Muscle layer of duodenum (tissue), 2 donors: ENCODE data around the gene CST2.
"Not testable (repeated sequence)": the region's sequence is repeated elsewhere in the genome, so short reads cannot be mapped to it uniquely, and the experiment has no call there.

Experiments
- H3K27ac ChIP-seq: one replicate; pipeline ENCODE4 v1.7.0; 2013; ENCODE audit warnings: mild to moderate bottlenecking, low read length
- H3K27me3 ChIP-seq: one replicate; pipeline ENCODE4 v1.7.0; 2013; ENCODE audit warnings: low read depth, mild to moderate bottlenecking, control low read depth, low read length
- H3K36me3 ChIP-seq, 2 donors: one replicate each; pipeline ENCODE4 v1.7.0; 2013; ENCODE audit warnings: low read length in 2 of 2, control low read depth in 1 of 2, mild to moderate bottlenecking in 1 of 2; ENCODE audit not compliant: insufficient read depth in 2 of 2, control insufficient read depth in 1 of 2
- H3K4me1 ChIP-seq, 2 donors: one replicate each; pipeline ENCODE4 v1.7.0; 2013; ENCODE audit warnings: low read length in 2 of 2, mild to moderate bottlenecking in 2 of 2, control low read depth in 1 of 2, moderate library complexity in 1 of 2; ENCODE audit not compliant: insufficient read depth in 2 of 2, control insufficient read depth in 1 of 2
- H3K4me3 ChIP-seq, 2 donors: one replicate each; pipeline ENCODE4 v1.7.0; 2013; ENCODE audit warnings: low read length in 2 of 2, low read depth in 1 of 2, mild to moderate bottlenecking in 1 of 2
- H3K9me3 ChIP-seq, 2 donors: one replicate each; pipeline ENCODE4 v1.7.0; 2013; ENCODE audit warnings: low read length in 2 of 2, control low read depth in 1 of 2, mild to moderate bottlenecking in 1 of 2; ENCODE audit not compliant: control insufficient read depth in 1 of 2
- donor health status: healthy.

CST2 gene

DNA sequence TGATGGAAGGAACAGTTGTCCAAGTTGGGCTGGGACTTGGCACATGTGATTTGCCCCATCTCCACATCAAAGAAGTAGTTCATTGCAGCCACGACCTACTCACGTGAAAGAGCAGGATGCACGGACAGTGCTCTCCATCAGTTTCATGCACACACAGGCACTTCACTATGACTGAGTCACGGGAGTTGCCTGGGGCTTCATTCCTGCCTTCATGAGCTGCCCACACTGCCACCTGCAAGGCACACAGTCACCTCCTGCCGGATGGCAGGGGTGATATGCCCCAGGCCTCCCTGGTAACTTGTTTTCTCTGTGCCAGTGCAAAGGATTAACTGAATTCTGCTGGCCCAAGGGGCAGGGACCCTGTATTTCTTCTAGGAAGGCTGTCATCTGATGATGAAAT is 30.2 kb upstream of the CST2 start:
- Histone ChIP-seq H3K4me3 (no peak overlapping the region), H3K9me3 (no peaks in the 10 kb centered on the region), H3K27me3 (no peaks in the 10 kb centered on the region), H3K27ac (no peak overlapping the region), H3K36me3 (no peaks in the 10 kb centered on the region), H3K4me1 (peaks cover 0 to 18% of the 10 kb centered on the region in 2 donors)

GRCh38 chr20:23856226-23856625 is 29.7 kb upstream of the CST2 start:
- H3K4me1 ChIP-seq: peaks cover 0 to 21% of the 10 kb centered on the region in 2 donors
- no peak overlapping the region for H3K4me3 ChIP-seq
- no peaks in the 10 kb centered on the region for H3K9me3 ChIP-seq
- no peaks in the 10 kb centered on the region for H3K27me3 ChIP-seq
- H3K27ac ChIP-seq: no peak overlapping the region
- H3K36me3 ChIP-seq: no peaks in the 10 kb centered on the region

DNA sequence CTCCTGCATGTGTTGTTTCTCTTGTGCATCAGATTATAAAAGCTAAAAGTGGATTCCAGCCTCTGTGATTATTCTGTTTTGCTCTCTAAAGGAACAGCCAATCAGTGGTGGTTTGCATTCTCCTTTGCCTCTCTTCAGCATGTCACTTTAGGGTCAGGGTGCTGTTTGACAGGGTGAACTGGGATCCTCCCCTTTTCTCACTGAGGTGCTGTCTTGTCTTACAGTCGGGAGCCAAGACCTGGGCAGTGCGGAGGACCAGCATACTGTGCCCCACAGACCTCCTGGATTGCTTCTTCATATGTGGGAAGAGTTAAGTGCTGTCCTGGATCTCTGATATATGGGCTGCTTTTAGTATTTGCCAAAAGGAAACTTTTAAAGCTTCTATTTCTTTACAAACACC is 15.2 kb upstream of the CST2 start:
- H3K36me3 ChIP-seq: no peaks in the 10 kb centered on the region
- H3K4me3 ChIP-seq: no peak overlapping the region
- H3K27me3 ChIP-seq: no peaks in the 10 kb centered on the region
- H3K9me3 ChIP-seq: no peaks in the 10 kb centered on the region
- H3K4me1 ChIP-seq: no peaks in the 10 kb centered on the region
- no peak overlapping the region for H3K27ac ChIP-seq

- H3K36me3 ChIP-seq: no peaks in the 10 kb centered on the region
- no peaks in the 10 kb centered on the region for H3K4me1 ChIP-seq
- no peak overlapping the region for H3K27ac ChIP-seq
- H3K9me3 ChIP-seq: no peaks in the 10 kb centered on the region
- no peak overlapping the region for H3K4me3 ChIP-seq
- no peaks in the 10 kb centered on the region for H3K27me3 ChIP-seq
Measured at GRCh38 chr20:23835716-23836115, 9.2 kb upstream of the CST2 start.

DNA sequence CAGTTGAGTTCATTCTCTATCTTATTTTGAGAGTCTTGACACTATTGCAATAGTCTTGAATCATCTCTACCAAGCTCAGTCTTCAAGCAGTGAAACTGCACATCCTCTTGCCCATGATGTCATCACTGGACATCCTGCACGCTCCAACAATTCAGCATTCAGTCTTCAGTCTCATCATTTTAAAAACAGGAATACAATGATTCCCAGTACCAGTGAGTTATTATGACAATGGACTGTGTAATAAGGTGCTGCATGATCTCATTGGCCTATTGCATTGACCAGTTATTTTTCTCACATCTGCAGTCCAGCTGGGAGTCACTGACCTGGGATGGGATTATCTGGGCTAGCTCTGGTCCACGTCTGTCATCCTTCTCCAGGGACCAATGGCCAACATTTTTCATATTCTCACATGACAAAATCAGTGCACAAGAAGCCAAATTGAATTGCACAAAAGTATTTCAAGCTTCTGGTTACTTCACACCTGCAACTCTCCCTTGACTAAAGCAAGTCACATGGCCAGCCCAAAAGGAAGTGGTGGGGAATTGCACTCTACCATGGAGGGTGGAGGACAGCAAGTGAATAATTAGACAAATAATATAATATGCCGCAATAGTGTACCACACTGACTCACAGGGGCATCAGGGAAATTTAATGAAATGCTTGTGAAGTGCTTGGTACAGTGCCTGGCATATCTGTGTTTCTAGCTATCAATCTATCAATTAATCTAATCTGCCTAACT is 6.4 kb upstream of the CST2 start:
- Histone ChIP-seq H3K36me3 (no peaks in the 10 kb centered on the region), H3K4me1 (no peaks in the 10 kb centered on the region), H3K9me3 (no peaks in the 10 kb centered on the region), H3K27me3 (no peaks in the 10 kb centered on the region), H3K4me3 (no peak overlapping the region), H3K27ac (no peak overlapping the region)

DNA sequence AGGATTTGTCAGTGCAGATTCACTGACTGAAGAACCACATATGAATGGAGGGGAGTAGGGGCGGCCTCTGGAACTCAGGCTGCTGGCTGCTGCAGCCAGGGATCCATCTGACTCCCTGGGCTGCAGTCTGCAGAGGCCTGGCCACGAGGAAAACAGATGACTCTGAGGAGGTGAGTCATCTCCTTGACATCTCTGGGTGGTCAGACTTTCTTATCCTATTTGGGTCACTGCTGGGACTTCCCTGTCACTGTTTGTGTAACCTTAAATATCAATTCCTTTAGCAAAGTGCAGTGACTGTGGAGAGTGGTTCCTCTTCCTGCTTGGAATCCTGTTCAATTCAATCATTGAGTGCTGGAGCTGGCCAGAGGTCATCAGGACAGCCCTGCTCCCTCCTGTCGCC is 5.4 kb upstream of the CST2 start:
- not testable (repeated sequence) for H3K4me1 ChIP-seq, H3K36me3 ChIP-seq, H3K4me3 ChIP-seq, H3K27me3 ChIP-seq, H3K9me3 ChIP-seq, H3K27ac ChIP-seq

GRCh38 chr20:23823621-23824324 is 2.8 kb downstream of the CST2 start:
- no peaks in the 10 kb centered on the region for H3K36me3 ChIP-seq
- no peak overlapping the region for H3K4me3 ChIP-seq
- H3K4me1 ChIP-seq: peaks cover 0 to 8% of the 10 kb centered on the region in 2 donors
- H3K9me3 ChIP-seq: no peaks in the 10 kb centered on the region
- H3K27ac ChIP-seq: no peak overlapping the region
- no peaks in the 10 kb centered on the region for H3K27me3 ChIP-seq

DNA sequence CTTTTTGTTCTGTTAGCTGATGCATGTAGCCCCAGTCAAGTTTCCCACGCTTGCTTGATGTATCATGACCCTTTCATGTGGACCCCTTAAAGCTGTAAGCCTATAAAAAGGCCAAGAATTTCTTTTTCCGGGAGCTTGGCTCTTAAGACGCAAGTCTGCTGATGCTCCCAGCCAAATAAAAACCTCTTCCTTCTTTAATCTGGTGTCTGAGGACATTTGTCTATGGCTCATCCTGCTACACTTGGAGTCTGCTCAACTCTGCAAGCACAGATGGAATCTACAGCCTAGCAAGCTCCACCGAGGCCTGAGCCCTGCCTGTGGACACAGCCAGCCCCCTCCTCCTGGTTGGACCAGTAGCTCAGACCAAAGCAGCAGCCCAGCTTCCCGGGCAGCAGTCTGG is 3.4 kb downstream of the CST2 start:
- H3K4me1 ChIP-seq: peaks cover 0 to 8% of the 10 kb centered on the region in 2 donors
- no peak overlapping the region for H3K4me3 ChIP-seq
- no peaks in the 10 kb centered on the region for H3K9me3 ChIP-seq
- H3K36me3 ChIP-seq: no peaks in the 10 kb centered on the region
- no peak overlapping the region for H3K27ac ChIP-seq
- no peaks in the 10 kb centered on the region for H3K27me3 ChIP-seq

DNA sequence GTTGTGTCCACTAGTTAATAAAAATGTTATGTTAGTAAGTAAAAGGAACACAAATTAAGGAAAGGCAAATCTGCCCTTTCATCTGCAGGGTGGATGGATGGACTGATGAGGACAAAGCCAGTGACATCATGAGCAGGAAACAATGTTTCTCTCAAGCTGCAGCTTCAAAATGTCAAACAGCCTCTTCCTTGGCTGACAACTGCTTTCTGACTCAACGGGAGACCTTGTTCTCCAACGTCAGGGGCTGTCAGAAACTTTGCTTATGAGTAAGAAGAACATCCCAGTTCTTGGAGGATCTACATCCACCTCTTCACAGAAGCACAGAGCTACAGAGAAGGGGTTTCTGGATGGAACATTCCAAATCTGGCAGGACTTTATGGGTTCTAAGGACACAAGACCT is 6.0 kb downstream of the CST2 start:
- H3K4me1 ChIP-seq: peaks cover 0 to 8% of the 10 kb centered on the region in 2 donors
- no peaks in the 10 kb centered on the region for H3K36me3 ChIP-seq
- H3K4me3 ChIP-seq: no peak overlapping the region
- H3K27me3 ChIP-seq: no peaks in the 10 kb centered on the region
- H3K9me3 ChIP-seq: no peaks in the 10 kb centered on the region
- no peak overlapping the region for H3K27ac ChIP-seq

DNA sequence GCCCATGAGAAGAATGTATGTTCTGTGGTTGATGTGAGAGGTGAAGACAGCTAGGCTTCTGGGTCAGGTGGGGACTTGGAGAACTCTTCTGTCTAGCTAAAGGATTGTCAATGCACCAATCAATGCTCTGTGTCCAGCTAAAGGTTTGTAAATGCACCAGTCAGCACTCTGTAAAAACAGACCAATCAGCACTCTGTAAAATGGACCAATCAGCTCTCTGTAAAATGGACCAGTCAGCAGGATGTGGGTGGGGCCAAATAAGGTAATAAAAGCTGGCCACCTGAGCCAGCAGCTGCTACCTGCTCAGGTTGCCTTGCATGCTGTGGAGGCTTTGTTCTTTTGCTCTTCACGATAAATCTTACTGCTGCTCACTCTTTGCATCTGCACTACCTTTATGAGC is 15.0 kb downstream of the CST2 start:
- not testable (repeated sequence) for H3K4me1 ChIP-seq, H3K27me3 ChIP-seq, H3K27ac ChIP-seq, H3K9me3 ChIP-seq, H3K36me3 ChIP-seq, H3K4me3 ChIP-seq

DNA sequence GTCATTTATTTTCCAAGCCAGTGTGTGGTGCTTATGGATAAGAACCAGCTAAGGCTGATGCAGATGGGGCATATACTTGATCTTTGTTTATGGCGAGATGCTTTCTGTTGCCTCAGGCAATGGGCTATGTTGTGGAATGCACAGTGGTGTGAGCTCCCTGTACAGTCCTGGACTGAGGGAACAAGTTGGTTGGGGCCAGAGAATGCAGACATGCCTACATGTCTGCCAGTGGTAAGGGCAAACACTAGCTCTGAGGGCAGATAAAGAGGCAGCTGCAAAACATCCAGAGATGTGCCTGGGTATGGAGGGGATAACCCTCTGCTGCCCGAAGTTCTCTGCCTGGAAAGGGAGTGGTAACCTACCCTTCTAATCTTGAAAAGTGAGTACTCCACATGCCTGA is 16.2 kb downstream of the CST2 start:
- H3K27me3 ChIP-seq, H3K27ac ChIP-seq, H3K36me3 ChIP-seq, H3K4me3 ChIP-seq, H3K4me1 ChIP-seq, H3K9me3 ChIP-seq: not testable (repeated sequence)

GRCh38 chr20:23800865-23801264 is 25.7 kb downstream of the CST2 start:
- Histone ChIP-seq H3K4me1 (no peaks in the 10 kb centered on the region), H3K36me3 (no peaks in the 10 kb centered on the region), H3K27ac (no peak overlapping the region), H3K4me3 (no peak overlapping the region), H3K9me3 (no peaks in the 10 kb centered on the region), H3K27me3 (no peaks in the 10 kb centered on the region)
